Measurements from ENCODE around the gene FBXO33.

The FBXO33 gene

GRCh38 chr14:39451811-39452210 lies 19.6 kb upstream of the FBXO33 start:
- Histone ChIP-seq H3K4me2 (ENCODE audit: low read depth, low read length, poor library complexity, severe bottlenecking) (no peak overlapping the region), H2AFZ (ENCODE audit: low read depth, low read length, severe bottlenecking) (no peak overlapping the region), H3K9me2 (replicated peaks; ENCODE audit: insufficient read depth, low read length) (no peaks in the 10 kb centered on the region), H3K79me2 (ENCODE audit: insufficient read depth, low read length) (no peaks in the 10 kb centered on the region), H3K4me3 (ENCODE audit: insufficient read depth, low read length, poor library complexity, severe bottlenecking) (no peak overlapping the region), H3K9ac (ENCODE audit: low read length) (no peak overlapping the region), H3K27me3 (ENCODE audit: low read length) (no peaks in the 10 kb centered on the region), H3F3A (ENCODE audit: insufficient read depth) (no peaks in the 10 kb centered on the region), H3K9me3 (ENCODE audit: insufficient read depth, low read length) (no peaks in the 10 kb centered on the region), H3K27ac (ENCODE audit: low read depth, low read length) (no peak overlapping the region), H3K36me3 (ENCODE audit: low read length) (no peaks in the 10 kb centered on the region), H4K20me1 (ENCODE audit: low read depth, low read length) (no peaks in the 10 kb centered on the region)
- TF ChIP-seq EZH2phosphoT487 (conservative IDR thresholded peaks at IDR 0.05; ENCODE audit: low read length), result no peak
- TF ChIP-seq CTCF (IDR thresholded peaks at IDR 0.05; ENCODE audit: insufficient read depth, low read length, poor library complexity, severe bottlenecking), result no peak

DNA sequence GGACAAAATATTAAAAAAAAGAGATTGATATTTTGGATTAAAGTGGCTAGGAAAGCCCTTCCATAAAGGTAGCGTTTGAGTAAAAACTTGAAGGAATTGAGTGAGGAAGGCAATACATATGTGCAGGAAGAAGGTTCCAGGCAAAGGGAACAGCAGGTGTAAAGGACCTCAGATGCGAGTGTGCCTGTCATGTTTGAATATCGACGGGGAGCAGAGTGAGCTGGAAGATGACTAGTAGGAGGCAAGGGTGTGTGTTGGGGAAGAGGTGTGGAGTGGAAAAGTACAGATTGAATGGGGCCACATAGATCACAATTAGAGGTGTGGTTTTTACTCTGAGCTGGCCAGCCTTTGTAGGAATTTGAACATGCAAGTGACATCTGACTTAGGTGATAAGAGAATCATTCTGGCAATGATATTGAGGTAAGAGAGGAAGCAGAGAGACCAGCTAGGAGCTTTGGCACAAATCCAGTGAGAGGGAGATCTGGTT lies 15.0 kb upstream of the FBXO33 start:
- no peak overlapping the region for H3K4me2 ChIP-seq (ENCODE audit: low read depth, low read length, poor library complexity, severe bottlenecking)
- TF ChIP-seq EZH2phosphoT487 (conservative IDR thresholded peaks at IDR 0.05; ENCODE audit: low read length) (no peak), CTCF (IDR thresholded peaks at IDR 0.05; ENCODE audit: insufficient read depth, low read length, poor library complexity, severe bottlenecking) (no peak)
- H3K79me2 ChIP-seq (ENCODE audit: insufficient read depth, low read length), result no peaks in the 10 kb centered on the region
- H3K9ac ChIP-seq (ENCODE audit: low read length), result no peak overlapping the region
- no peak overlapping the region for H3K27ac ChIP-seq (ENCODE audit: low read depth, low read length)
- no peaks in the 10 kb centered on the region for H4K20me1 ChIP-seq (ENCODE audit: low read depth, low read length)
- H3K9me3 ChIP-seq (ENCODE audit: insufficient read depth, low read length), result no peaks in the 10 kb centered on the region
- no peaks in the 10 kb centered on the region for H3K27me3 ChIP-seq (ENCODE audit: low read length)
- H3K9me2 ChIP-seq (replicated peaks; ENCODE audit: insufficient read depth, low read length), result no peaks in the 10 kb centered on the region
- no peak overlapping the region for H3K4me3 ChIP-seq (ENCODE audit: insufficient read depth, low read length, poor library complexity, severe bottlenecking)
- H3F3A ChIP-seq (ENCODE audit: insufficient read depth), result no peaks in the 10 kb centered on the region
- no peak overlapping the region for H2AFZ ChIP-seq (ENCODE audit: low read depth, low read length, severe bottlenecking)
- H3K36me3 ChIP-seq (ENCODE audit: low read length), result no peaks in the 10 kb centered on the region

- no peak overlapping the region for H3K4me2 ChIP-seq (ENCODE audit: low read depth, low read length, poor library complexity, severe bottlenecking)
- no peaks in the 10 kb centered on the region for H4K20me1 ChIP-seq (ENCODE audit: low read depth, low read length)
- H2AFZ ChIP-seq (ENCODE audit: low read depth, low read length, severe bottlenecking), result no peak overlapping the region
These were observed 14.0 kb upstream of the FBXO33 start for GRCh38 chr14:39446131-39446744.

More at GRCh38 chr14:39446131-39446744, 14.0 kb upstream of the FBXO33 start:
- Histone ChIP-seq H3K9me2 (replicated peaks; ENCODE audit: insufficient read depth, low read length) (no peaks in the 10 kb centered on the region), H3F3A (ENCODE audit: insufficient read depth) (no peaks in the 10 kb centered on the region), H3K9me3 (ENCODE audit: insufficient read depth, low read length) (peaks cover 6% of the 10 kb centered on the region; the same call in 1 of the 2 replicates), H3K27ac (ENCODE audit: low read depth, low read length) (no peak overlapping the region), H3K4me3 (ENCODE audit: insufficient read depth, low read length, poor library complexity, severe bottlenecking) (no peak overlapping the region), H3K79me2 (ENCODE audit: insufficient read depth, low read length) (no peaks in the 10 kb centered on the region), H3K27me3 (ENCODE audit: low read length) (no peaks in the 10 kb centered on the region), H3K9ac (ENCODE audit: low read length) (no peak overlapping the region), H3K36me3 (ENCODE audit: low read length) (no peaks in the 10 kb centered on the region)
- TF ChIP-seq EZH2phosphoT487 (conservative IDR thresholded peaks at IDR 0.05; ENCODE audit: low read length) (no peak), CTCF (IDR thresholded peaks at IDR 0.05; ENCODE audit: insufficient read depth, low read length, poor library complexity, severe bottlenecking) (no peak)
